ENCODE measurements around the gene MAEA. TPM values are rescaled to one million over a fixed set of nuclear protein-coding genes. Genes with fewer than 3 reads are reported as not detected.

MAEA gene
- polyA plus RNA-seq, 1 experiment, result 94.4 TPM

DNA sequence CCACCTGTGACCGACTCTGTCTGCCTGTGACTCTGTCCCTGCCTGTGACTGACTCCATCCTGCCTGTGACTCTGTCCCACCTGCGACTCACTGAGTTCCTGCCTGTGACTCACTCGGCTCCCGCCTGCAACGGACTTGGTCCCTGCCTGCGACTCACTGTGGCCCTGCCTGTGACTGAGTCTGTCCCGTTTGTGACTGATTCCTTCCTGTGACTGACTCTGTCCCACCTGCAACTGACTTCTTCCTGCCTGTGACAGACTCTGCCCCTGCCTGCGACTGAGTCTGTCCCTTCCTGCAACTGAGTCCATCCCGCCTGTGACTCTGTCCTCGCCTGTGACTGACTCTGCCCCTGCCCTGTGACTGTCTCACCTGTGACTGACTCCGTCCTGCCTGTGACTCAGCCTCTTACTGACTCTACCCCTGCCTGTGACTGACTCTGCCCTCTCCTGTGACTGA is 47.7 kb downstream of the MAEA start:
- no peak overlapping the region for H3K4me3 ChIP-seq (ENCODE audit: low read depth, low read length)
- TF ChIP-seq CTCF (IDR thresholded peaks at IDR 0.05; ENCODE audit: insufficient read depth, low read depth, low read length), result no peak
- CTCF ChIA-PET, result no interaction called here
- H3K36me3 ChIP-seq (ENCODE audit: control insufficient read depth, insufficient read depth, low read length), result peaks cover 56% of the 10 kb centered on the region
- POLR2A ChIA-PET, result no interaction called here
- H3K27me3 ChIP-seq (ENCODE audit: control insufficient read depth, insufficient read depth, low read length), result no peaks in the 10 kb centered on the region
- DNase-seq (ENCODE audit: low read depth), result no peak

DNA sequence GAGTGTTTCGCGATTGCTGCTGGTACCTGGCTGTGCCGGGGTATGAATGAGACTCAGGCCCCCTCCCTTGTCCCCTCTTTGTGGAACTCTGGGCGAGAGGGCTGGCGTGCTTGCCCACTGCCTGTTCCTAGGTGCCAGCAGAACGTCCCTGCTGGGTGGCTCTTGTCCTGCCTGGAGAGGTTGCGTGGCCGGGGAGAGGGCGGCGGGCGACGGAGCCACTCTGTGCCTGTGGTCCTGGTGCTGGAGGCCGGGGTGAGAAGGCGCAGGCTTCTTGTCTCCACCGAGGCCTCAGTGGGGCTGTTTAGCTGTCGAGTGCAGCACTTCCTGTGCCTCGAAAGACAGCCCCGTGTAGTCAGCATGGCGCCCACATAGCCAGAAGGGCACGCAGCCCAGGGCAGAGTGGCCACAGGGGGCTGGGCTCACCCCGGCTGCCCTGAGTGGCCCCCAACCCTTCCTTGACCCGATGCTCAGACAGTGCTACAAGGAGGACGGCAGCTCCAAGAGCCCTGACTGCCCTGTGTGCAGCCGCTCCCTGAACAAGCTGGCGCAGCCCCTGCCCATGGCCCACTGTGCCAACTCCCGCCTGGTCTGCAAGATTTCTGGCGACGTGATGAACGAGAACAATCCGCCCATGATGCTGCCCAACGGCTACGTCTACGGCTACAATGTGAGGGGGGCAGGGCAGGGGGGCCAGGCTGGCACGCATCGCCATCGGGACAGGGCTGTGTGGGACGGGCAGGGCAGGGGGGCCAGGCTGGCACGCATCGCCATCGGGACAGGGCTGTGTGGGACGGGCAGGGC is 48.5 kb downstream of the MAEA start:
- ChIA-PET POLR2A (no interaction called here), CTCF (no interaction called here)
- Histone ChIP-seq H3K27me3 (ENCODE audit: control insufficient read depth, insufficient read depth, low read length) (no peaks in the 10 kb centered on the region), H3K4me3 (ENCODE audit: low read depth, low read length) (no peak overlapping the region), H3K36me3 (ENCODE audit: control insufficient read depth, insufficient read depth, low read length) (peaks cover 51% of the 10 kb centered on the region)
- no peak for TF ChIP-seq CTCF (IDR thresholded peaks at IDR 0.05; ENCODE audit: insufficient read depth, low read depth, low read length)
- no peak for DNase-seq (ENCODE audit: low read depth)

- no peak for TF ChIP-seq CTCF (IDR thresholded peaks at IDR 0.05; ENCODE audit: insufficient read depth, low read depth, low read length)
- H3K27me3 ChIP-seq (ENCODE audit: control insufficient read depth, insufficient read depth, low read length), result no peaks in the 10 kb centered on the region
- DNase-seq (ENCODE audit: low read depth), result no peak
- ChIA-PET POLR2A (no interaction called here), CTCF (no interaction called here)
- peaks cover 49% of the 10 kb centered on the region for H3K36me3 ChIP-seq (ENCODE audit: control insufficient read depth, insufficient read depth, low read length)
- no peak overlapping the region for H3K4me3 ChIP-seq (ENCODE audit: low read depth, low read length)
These were observed 49.2 kb downstream of the MAEA start for GRCh38 chr4:1338752-1339414.

GRCh38 chr4:1339489-1339888 is 49.8 kb downstream of the MAEA start:
- no peak for TF ChIP-seq CTCF (IDR thresholded peaks at IDR 0.05; ENCODE audit: insufficient read depth, low read depth, low read length)
- no peak for DNase-seq (ENCODE audit: low read depth)
- no peaks in the 10 kb centered on the region for H3K27me3 ChIP-seq (ENCODE audit: control insufficient read depth, insufficient read depth, low read length)
- H3K36me3 ChIP-seq (ENCODE audit: control insufficient read depth, insufficient read depth, low read length), result peaks cover 44% of the 10 kb centered on the region
- POLR2A ChIA-PET, result no interaction called here
- CTCF ChIA-PET, result no interaction called here
- no peak overlapping the region for H3K4me3 ChIP-seq (ENCODE audit: low read depth, low read length)

- H3K4me3 ChIP-seq (ENCODE audit: low read depth, low read length), result no peak overlapping the region
- no peak for TF ChIP-seq CTCF (IDR thresholded peaks at IDR 0.05; ENCODE audit: insufficient read depth, low read depth, low read length)
- peaks cover 41% of the 10 kb centered on the region for H3K36me3 ChIP-seq (ENCODE audit: control insufficient read depth, insufficient read depth, low read length)
- CTCF ChIA-PET, result no interaction called here
- POLR2A ChIA-PET, result no interaction called here
- DNase-seq (ENCODE audit: low read depth), result no peak
- H3K27me3 ChIP-seq (ENCODE audit: control insufficient read depth, insufficient read depth, low read length), result no peaks in the 10 kb centered on the region
These were observed 50.6 kb downstream of the MAEA start for GRCh38 chr4:1340181-1340747.

Measured in BJ (cell line).